ENCODE data around the gene MKLN1. TPM values are rescaled to one million over a fixed set of nuclear protein-coding genes. Genes with fewer than 3 reads are reported as not detected.

MKLN1 gene
- total RNA-seq, 1 experiment from 2014 or later: 48.5 TPM

DNA sequence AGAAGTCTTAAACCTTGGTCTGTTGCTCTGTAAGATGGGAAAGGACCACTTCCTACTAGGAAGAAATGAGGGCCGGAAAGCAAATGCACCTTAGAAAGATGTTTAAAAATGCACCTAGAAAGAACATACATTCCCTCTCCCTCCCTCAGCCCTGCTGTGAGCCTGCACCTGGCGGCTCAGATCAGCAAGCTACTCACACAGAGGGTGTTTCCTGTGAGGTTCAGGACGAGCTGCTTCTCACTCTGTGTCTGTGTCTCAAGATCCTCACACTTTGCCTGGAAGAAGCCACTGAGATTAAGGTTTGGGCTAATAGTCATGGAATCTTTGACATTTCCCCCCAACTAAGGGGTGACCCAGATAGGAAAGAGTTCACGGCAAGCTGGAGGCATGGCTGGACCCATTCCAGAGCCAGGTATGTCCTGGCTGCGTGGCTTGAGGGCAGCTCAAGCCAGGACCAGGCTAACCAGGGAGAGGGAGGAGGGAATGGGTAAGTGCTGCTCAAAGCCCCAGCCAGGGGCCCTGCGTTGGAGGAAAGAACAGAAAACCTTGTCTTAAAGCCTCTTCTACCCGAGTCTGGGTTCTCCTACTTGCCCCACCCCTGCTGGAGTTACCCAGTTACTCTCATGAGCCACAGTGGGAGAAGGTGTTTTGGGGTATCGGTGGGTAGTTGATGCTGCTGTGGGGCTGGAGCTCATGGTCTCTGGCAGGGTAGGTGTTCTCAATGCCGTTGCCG lies 181.2 kb downstream of the MKLN1 start:
- ATAC-seq (no peak), DNase-seq (ENCODE audit: low read depth, low spot score) (no peak)
- H3K4me2 ChIP-seq (ENCODE audit: low read length): no peak overlapping the region
- H3K4me1 ChIP-seq (ENCODE audit: control insufficient read depth in 1 of 2, insufficient read depth in 2 of 2, low read length in 2 of 2): peaks cover 8 to 16% of the 10 kb centered on the region in 2 experiments
- no peak overlapping the region for H2AFZ ChIP-seq (ENCODE audit: low read depth, low read length, poor library complexity, severe bottlenecking)
- BruUV-seq (replicated peaks): no TSS peak
- no peak for TF ChIP-seq RAD21 (IDR thresholded peaks at IDR 0.05; ENCODE audit: low read depth)
- no peak for TF ChIP-seq POLR2AphosphoS5 (IDR thresholded peaks at IDR 0.05; ENCODE audit: low read depth, low read length)
- TF ChIP-seq POLR2A (IDR thresholded peaks at IDR 0.05; ENCODE audit: borderline replicate concordance, extremely low read depth, insufficient read depth, insufficient read length): no peak
- TF ChIP-seq JUND (IDR thresholded peaks at IDR 0.05): no peak
- TF ChIP-seq, protein P1, sequence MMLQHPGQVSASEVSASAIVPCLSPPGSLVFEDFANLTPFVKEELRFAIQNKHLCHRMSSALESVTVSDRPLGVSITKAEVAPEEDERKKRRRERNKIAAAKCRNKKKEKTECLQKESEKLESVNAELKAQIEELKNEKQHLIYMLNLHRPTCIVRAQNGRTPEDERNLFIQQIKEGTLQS (IDR thresholded peaks at IDR 0.05): no peak
- TF ChIP-seq, protein P2, sequence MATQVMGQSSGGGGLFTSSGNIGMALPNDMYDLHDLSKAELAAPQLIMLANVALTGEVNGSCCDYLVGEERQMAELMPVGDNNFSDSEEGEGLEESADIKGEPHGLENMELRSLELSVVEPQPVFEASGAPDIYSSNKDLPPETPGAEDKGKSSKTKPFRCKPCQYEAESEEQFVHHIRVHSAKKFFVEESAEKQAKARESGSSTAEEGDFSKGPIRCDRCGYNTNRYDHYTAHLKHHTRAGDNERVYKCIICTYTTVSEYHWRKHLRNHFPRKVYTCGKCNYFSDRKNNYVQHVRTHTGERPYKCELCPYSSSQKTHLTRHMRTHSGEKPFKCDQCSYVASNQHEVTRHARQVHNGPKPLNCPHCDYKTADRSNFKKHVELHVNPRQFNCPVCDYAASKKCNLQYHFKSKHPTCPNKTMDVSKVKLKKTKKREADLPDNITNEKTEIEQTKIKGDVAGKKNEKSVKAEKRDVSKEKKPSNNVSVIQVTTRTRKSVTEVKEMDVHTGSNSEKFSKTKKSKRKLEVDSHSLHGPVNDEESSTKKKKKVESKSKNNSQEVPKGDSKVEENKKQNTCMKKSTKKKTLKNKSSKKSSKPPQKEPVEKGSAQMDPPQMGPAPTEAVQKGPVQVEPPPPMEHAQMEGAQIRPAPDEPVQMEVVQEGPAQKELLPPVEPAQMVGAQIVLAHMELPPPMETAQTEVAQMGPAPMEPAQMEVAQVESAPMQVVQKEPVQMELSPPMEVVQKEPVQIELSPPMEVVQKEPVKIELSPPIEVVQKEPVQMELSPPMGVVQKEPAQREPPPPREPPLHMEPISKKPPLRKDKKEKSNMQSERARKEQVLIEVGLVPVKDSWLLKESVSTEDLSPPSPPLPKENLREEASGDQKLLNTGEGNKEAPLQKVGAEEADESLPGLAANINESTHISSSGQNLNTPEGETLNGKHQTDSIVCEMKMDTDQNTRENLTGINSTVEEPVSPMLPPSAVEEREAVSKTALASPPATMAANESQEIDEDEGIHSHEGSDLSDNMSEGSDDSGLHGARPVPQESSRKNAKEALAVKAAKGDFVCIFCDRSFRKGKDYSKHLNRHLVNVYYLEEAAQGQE (IDR thresholded peaks at IDR 0.05; ENCODE audit: low read depth): no peak
- TF ChIP-seq EZH2phosphoT487 (IDR thresholded peaks at IDR 0.05; ENCODE audit: borderline replicate concordance): no peak
- no peak for TF ChIP-seq FOSL1 (IDR thresholded peaks at IDR 0.05; ENCODE audit: low read depth)
- TF ChIP-seq SP1 (IDR thresholded peaks at IDR 0.05; ENCODE audit: low read depth): no peak
- TF ChIP-seq CEBPB (IDR thresholded peaks at IDR 0.05; ENCODE audit: low read depth): no peak
- H3K27ac ChIP-seq (ENCODE audit: low read depth, low read length): no peak overlapping the region
- intact Hi-C loops (cut with micrococcal nuclease): loop anchor here (1.0 kb wide), 1 partner anchor 145 kb away; no protein-coding TSS in a partner anchor
- H3K79me2 ChIP-seq (ENCODE audit: insufficient read depth, low read length): peaks cover 5% of the 10 kb centered on the region; the same call in 1 of the 2 replicates
- CTCF ChIA-PET: interaction anchor here (1.0 to 2.5 kb wide), 4 partner anchors 16 to 147 kb away, joined by 3 to 18 read pairs (median 4); no protein-coding TSS in a partner anchor
- H3K9me2 ChIP-seq (ENCODE audit: insufficient read depth): no peaks in the 10 kb centered on the region
- POLR2A ChIA-PET: no interaction called here
- H3K9me3 ChIP-seq (ENCODE audit: control insufficient read depth in 1 of 2, insufficient read depth in 1 of 2, low read depth in 1 of 2, low read length in 2 of 2): no peaks in the 10 kb centered on the region
- no peaks in the 10 kb centered on the region for H3K27me3 ChIP-seq (ENCODE audit: insufficient read depth, low read length)
- no peak overlapping the region for H3K4me3 ChIP-seq (replicated peaks in 1 of 2; ENCODE audit: low read depth in 1 of 2, low read length in 2 of 2)
- RAD21 ChIA-PET (ENCODE audit: low non-redundant PET in 1 of 2, low total read pairs in 2 of 2, uncharacterized antibody in 2 of 2, unreplicated experiment in 2 of 2): interaction anchor here in 1 of 2 experiments (0.6 kb wide), 1 partner anchor 100 kb away, joined by 5 read pairs; no protein-coding TSS in a partner anchor
- H3K9ac ChIP-seq (ENCODE audit: low read length): no peak overlapping the region
- H4K20me1 ChIP-seq (ENCODE audit: insufficient read depth): no peaks in the 10 kb centered on the region
- H3K36me3 ChIP-seq (ENCODE audit: control insufficient read depth in 1 of 2, insufficient read depth in 2 of 2, low read length in 2 of 2): peaks cover 0 to 10% of the 10 kb centered on the region in 2 experiments; a peak in 1 of 4 replicates

Measured in HCT116 (cell line).